ENCODE data around the gene OR2T35.
"Not testable (repeated sequence)": the region's sequence is repeated elsewhere in the genome, so short reads cannot be mapped to it uniquely, and the experiment has no call there.

OR2T35 gene

GRCh38 chr1:248640906-248641305 lies 4.2 kb downstream of the OR2T35 start:
- H4K91ac ChIP-seq (ENCODE audit: low read length); H3K18ac ChIP-seq (ENCODE audit: low read depth in 1 of 2, low read length in 2 of 2); H2BK5ac ChIP-seq (ENCODE audit: low read depth, low read length, poor library complexity, severe bottlenecking); H3K14ac ChIP-seq (ENCODE audit: low read length in 2 of 2); H3K36me3 ChIP-seq (ENCODE audit: control insufficient read depth in 1 of 2, insufficient read depth in 2 of 2, low read depth in 1 of 2, low read length in 2 of 2); H3K27ac ChIP-seq (ENCODE audit: low read length, poor library complexity, severe bottlenecking); H3K4me3 ChIP-seq (ENCODE audit: insufficient read depth in 1 of 2, low read depth in 1 of 2, low read length in 2 of 2); H3K9ac ChIP-seq (ENCODE audit: low read length); H2BK15ac ChIP-seq (ENCODE audit: low read depth, poor library complexity, severe bottlenecking); H4K8ac ChIP-seq (ENCODE audit: low read length); H3K4me2 ChIP-seq (ENCODE audit: low read length, poor library complexity, severe bottlenecking); H3K4ac ChIP-seq (ENCODE audit: low read depth in 1 of 2, low read length in 2 of 2); H3K27me3 ChIP-seq (ENCODE audit: control insufficient read depth in 1 of 2, insufficient read depth in 1 of 2, low read length in 2 of 2); H3K79me1 ChIP-seq (replicated peaks; ENCODE audit: low read length, poor library complexity, severe bottlenecking); H3K4me1 ChIP-seq (ENCODE audit: control insufficient read depth, insufficient read depth, low read depth, low read length); H2AFZ ChIP-seq (ENCODE audit: low read depth, low read length); DNase-seq; H2BK120ac ChIP-seq (ENCODE audit: low read depth, low read length); H3K23ac ChIP-seq (ENCODE audit: low read length in 2 of 2); H2BK12ac ChIP-seq (ENCODE audit: low read length in 2 of 2); H2AK5ac ChIP-seq (ENCODE audit: low read length, severe bottlenecking); H3K9me3 ChIP-seq (ENCODE audit: control insufficient read depth, low read length): not testable (repeated sequence)
- no CpG with 5 or more reads among the region's 3 CpGs for WGBS

GRCh38 chr1:248639652-248640051 lies 5.4 kb downstream of the OR2T35 start:
- not testable (repeated sequence) for H2AFZ ChIP-seq (ENCODE audit: low read depth, low read length); H3K4me3 ChIP-seq (ENCODE audit: insufficient read depth in 1 of 2, low read depth in 1 of 2, low read length in 2 of 2); H3K27ac ChIP-seq (ENCODE audit: low read length, poor library complexity, severe bottlenecking); H4K8ac ChIP-seq (ENCODE audit: low read length); H2AK5ac ChIP-seq (ENCODE audit: low read length, severe bottlenecking); H3K9me3 ChIP-seq (ENCODE audit: control insufficient read depth, low read length); H3K4me2 ChIP-seq (ENCODE audit: low read length, poor library complexity, severe bottlenecking); H3K14ac ChIP-seq (ENCODE audit: low read length in 2 of 2); H2BK120ac ChIP-seq (ENCODE audit: low read depth, low read length); H3K23ac ChIP-seq (ENCODE audit: low read length in 2 of 2); H2BK5ac ChIP-seq (ENCODE audit: low read depth, low read length, poor library complexity, severe bottlenecking); H4K91ac ChIP-seq (ENCODE audit: low read length); H2BK12ac ChIP-seq (ENCODE audit: low read length in 2 of 2); H3K4ac ChIP-seq (ENCODE audit: low read depth in 1 of 2, low read length in 2 of 2); H3K18ac ChIP-seq (ENCODE audit: low read depth in 1 of 2, low read length in 2 of 2); H3K27me3 ChIP-seq (ENCODE audit: control insufficient read depth in 1 of 2, insufficient read depth in 1 of 2, low read length in 2 of 2); H3K79me1 ChIP-seq (replicated peaks; ENCODE audit: low read length, poor library complexity, severe bottlenecking); H3K9ac ChIP-seq (ENCODE audit: low read length); H3K4me1 ChIP-seq (ENCODE audit: control insufficient read depth, insufficient read depth, low read depth, low read length); H3K36me3 ChIP-seq (ENCODE audit: control insufficient read depth in 1 of 2, insufficient read depth in 2 of 2, low read depth in 1 of 2, low read length in 2 of 2); H2BK15ac ChIP-seq (ENCODE audit: low read depth, poor library complexity, severe bottlenecking); DNase-seq
- WGBS: no CpG with 5 or more reads among the region's 5 CpGs

DNA sequence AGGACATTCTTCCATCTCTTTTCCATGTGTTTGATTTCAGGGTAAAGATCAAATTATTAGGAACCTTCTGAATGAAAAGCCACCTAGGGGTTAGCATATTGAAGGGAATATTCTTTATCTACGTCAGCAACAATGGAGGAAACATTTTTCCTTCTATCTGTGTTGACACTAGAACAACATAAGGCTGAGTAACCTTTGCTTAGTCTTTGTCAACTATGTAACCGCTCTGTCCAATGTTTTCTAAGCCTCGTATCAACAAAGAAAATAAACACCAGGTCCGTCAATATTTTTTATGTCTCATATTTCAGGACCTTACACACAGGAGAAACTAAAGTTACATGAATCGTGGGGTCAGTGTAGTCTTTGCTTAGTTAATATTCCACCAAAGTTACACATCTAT lies 8.5 kb downstream of the OR2T35 start:
- H3K9me3 ChIP-seq (ENCODE audit: control insufficient read depth, low read length); H3K18ac ChIP-seq (ENCODE audit: low read depth in 1 of 2, low read length in 2 of 2); H3K4me2 ChIP-seq (ENCODE audit: low read length, poor library complexity, severe bottlenecking); H4K8ac ChIP-seq (ENCODE audit: low read length); H2BK12ac ChIP-seq (ENCODE audit: low read length in 2 of 2); H2AFZ ChIP-seq (ENCODE audit: low read depth, low read length); H4K91ac ChIP-seq (ENCODE audit: low read length); H3K14ac ChIP-seq (ENCODE audit: low read length in 2 of 2); H2AK5ac ChIP-seq (ENCODE audit: low read length, severe bottlenecking); H3K4ac ChIP-seq (ENCODE audit: low read depth in 1 of 2, low read length in 2 of 2); H3K36me3 ChIP-seq (ENCODE audit: control insufficient read depth in 1 of 2, insufficient read depth in 2 of 2, low read depth in 1 of 2, low read length in 2 of 2); H3K27ac ChIP-seq (ENCODE audit: low read length, poor library complexity, severe bottlenecking); H2BK15ac ChIP-seq (ENCODE audit: low read depth, poor library complexity, severe bottlenecking); DNase-seq; H3K9ac ChIP-seq (ENCODE audit: low read length); H3K23ac ChIP-seq (ENCODE audit: low read length in 2 of 2); H2BK120ac ChIP-seq (ENCODE audit: low read depth, low read length); H3K27me3 ChIP-seq (ENCODE audit: control insufficient read depth in 1 of 2, insufficient read depth in 1 of 2, low read length in 2 of 2); H3K4me1 ChIP-seq (ENCODE audit: control insufficient read depth, insufficient read depth, low read depth, low read length); H2BK5ac ChIP-seq (ENCODE audit: low read depth, low read length, poor library complexity, severe bottlenecking); H3K4me3 ChIP-seq (ENCODE audit: insufficient read depth in 1 of 2, low read depth in 1 of 2, low read length in 2 of 2); H3K79me1 ChIP-seq (replicated peaks; ENCODE audit: low read length, poor library complexity, severe bottlenecking): not testable (repeated sequence)
- no CpG with 5 or more reads among the region's 5 CpGs for WGBS

DNA sequence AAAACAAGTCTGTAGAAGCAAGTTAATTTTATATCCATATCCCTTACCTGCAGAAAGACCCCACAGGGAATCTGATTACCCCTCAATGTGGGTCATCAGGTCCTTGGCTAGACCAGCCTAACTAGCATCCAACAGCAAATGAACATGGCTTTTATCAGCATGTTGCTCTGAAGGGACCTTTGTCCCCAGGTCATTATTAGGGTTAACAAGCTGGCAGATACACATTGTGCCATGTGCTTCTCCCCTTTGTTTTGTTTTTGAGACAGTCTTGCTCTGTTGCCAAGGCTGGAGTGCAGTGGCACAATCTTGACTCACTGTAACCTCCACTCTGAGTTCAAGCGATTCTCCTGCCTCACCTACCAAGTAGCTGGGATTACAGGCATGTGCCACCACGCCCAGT lies 10.1 kb downstream of the OR2T35 start, which contains the start of gene OR2T11:
Gene OR2T11 (minus strand): TSS at position 101 of the 400 bp plus-strand sequence. CDS start 7,963 bp downstream, outside the sequence.
- not testable (repeated sequence) for H3K4me2 ChIP-seq (ENCODE audit: low read length, poor library complexity, severe bottlenecking); H3K4ac ChIP-seq (ENCODE audit: low read depth in 1 of 2, low read length in 2 of 2); H3K27me3 ChIP-seq (ENCODE audit: control insufficient read depth in 1 of 2, insufficient read depth in 1 of 2, low read length in 2 of 2); H2BK12ac ChIP-seq (ENCODE audit: low read length in 2 of 2); H2AK5ac ChIP-seq (ENCODE audit: low read length, severe bottlenecking); H3K79me1 ChIP-seq (replicated peaks; ENCODE audit: low read length, poor library complexity, severe bottlenecking); DNase-seq; H3K4me1 ChIP-seq (ENCODE audit: control insufficient read depth, insufficient read depth, low read depth, low read length); H2AFZ ChIP-seq (ENCODE audit: low read depth, low read length); H3K4me3 ChIP-seq (ENCODE audit: insufficient read depth in 1 of 2, low read depth in 1 of 2, low read length in 2 of 2); H3K23ac ChIP-seq (ENCODE audit: low read length in 2 of 2); H3K18ac ChIP-seq (ENCODE audit: low read depth in 1 of 2, low read length in 2 of 2); H4K8ac ChIP-seq (ENCODE audit: low read length); H2BK120ac ChIP-seq (ENCODE audit: low read depth, low read length); H3K27ac ChIP-seq (ENCODE audit: low read length, poor library complexity, severe bottlenecking); H4K91ac ChIP-seq (ENCODE audit: low read length); H3K9ac ChIP-seq (ENCODE audit: low read length); H3K14ac ChIP-seq (ENCODE audit: low read length in 2 of 2); H3K36me3 ChIP-seq (ENCODE audit: control insufficient read depth in 1 of 2, insufficient read depth in 2 of 2, low read depth in 1 of 2, low read length in 2 of 2); H2BK5ac ChIP-seq (ENCODE audit: low read depth, low read length, poor library complexity, severe bottlenecking); H2BK15ac ChIP-seq (ENCODE audit: low read depth, poor library complexity, severe bottlenecking); H3K9me3 ChIP-seq (ENCODE audit: control insufficient read depth, low read length)
- WGBS: no CpG with 5 or more reads among the region's 2 CpGs
